Neural cell (in vitro differentiated cells): ENCODE measurements around the gene CES1. TPM values are rescaled to one million over a fixed set of nuclear protein-coding genes. Genes with fewer than 3 reads are reported as not detected.

Experiments
- H2AFZ ChIP-seq: fragments of 200-600, 300-800 bp; sonication (generic), shearing (Covaris generic); 2 replicates; pipeline ENCODE4 v1.6.0; 2014; ENCODE audit warnings: low read depth, mild to moderate bottlenecking, antibody characterized with exemption, low read length, moderate library complexity
- H3F3A ChIP-seq: fragments of 200-600 bp; shearing (Covaris generic); 2 replicates; pipeline ENCODE4 v1.6.1; 2016; ENCODE audit warnings: mild to moderate bottlenecking, moderate library complexity, mixed read lengths, antibody characterized with exemption, low read length; ENCODE audit not compliant: insufficient read depth, poor library complexity, severe bottlenecking
- H3K27ac ChIP-seq: fragments of 200-600, 300-800 bp; sonication (generic), shearing (Covaris generic); 2 replicates; pipeline ENCODE4 v1.5.1; 2014; ENCODE audit warnings: mild to moderate bottlenecking, low read length, moderate library complexity
- H3K27me3 ChIP-seq: fragments of 300-800, 200-600 bp; sonication (generic), shearing (Covaris generic); 2 replicates; pipeline ENCODE4 v1.6.0; 2014; ENCODE audit warnings: mild to moderate bottlenecking, low read depth, low read length, moderate library complexity; ENCODE audit not compliant: insufficient read depth
- H3K36me3 ChIP-seq: fragments of 300-800, 200-600 bp; sonication (generic), shearing (Covaris generic); 2 replicates; pipeline ENCODE4 v1.5.1; 2014; ENCODE audit warnings: mild to moderate bottlenecking, antibody characterized with exemption, low read length, moderate library complexity; ENCODE audit not compliant: insufficient read depth
- H3K4me2 ChIP-seq: fragments of 300-800, 200-600 bp; sonication (generic), shearing (Covaris generic); 2 replicates; pipeline ENCODE4 v1.6.0; 2014; ENCODE audit warnings: mild to moderate bottlenecking, low read length
- H3K4me3 ChIP-seq: fragments of 300-800, 200-600 bp; sonication (generic), shearing (Covaris generic); 2 replicates; pipeline ENCODE4 v1.5.1; 2014; ENCODE audit warnings: mild to moderate bottlenecking, low read length, moderate library complexity
- H3K79me2 ChIP-seq: fragments of 200-600 bp; shearing (Covaris generic); replicated peaks from 2 replicates; pipeline ENCODE4 v1.6.0; 2014; ENCODE audit warnings: mild to moderate bottlenecking, low read length, moderate library complexity; ENCODE audit not compliant: insufficient read depth
- H3K9ac ChIP-seq: fragments of 300-800, 200-600 bp; sonication (generic), shearing (Covaris generic); 2 replicates; pipeline ENCODE4 v1.6.1; 2016; ENCODE audit warnings: mild to moderate bottlenecking, low read length, mixed read lengths
- H3K9me2 ChIP-seq: fragments of 200-600 bp; shearing (Covaris generic); 2 replicates; pipeline ENCODE4 v1.6.1; 2016; ENCODE audit warnings: mild to moderate bottlenecking, low read length, mixed read lengths; ENCODE audit not compliant: insufficient read depth
- H3K9me3 ChIP-seq: fragments of 200-600, 300-800 bp; sonication (generic), shearing (Covaris generic); 2 replicates; pipeline ENCODE4 v1.6.1; 2016; ENCODE audit warnings: mild to moderate bottlenecking, mixed run types, low read length, moderate library complexity, mixed read lengths
- H4K20me1 ChIP-seq: fragments of 200-600 bp; shearing (Covaris generic); 2 replicates; pipeline ENCODE4 v1.6.1; 2016; ENCODE audit warnings: mild to moderate bottlenecking, mixed run types; ENCODE audit not compliant: insufficient read depth
- EP300 ChIP-seq: fragments of 450-650 bp; conservative IDR thresholded peaks from 2 replicates; pipeline ENCODE4 v1.6.1; 2014; ENCODE audit warnings: antibody characterized with exemption, mild to moderate bottlenecking, moderate library complexity; ENCODE audit not compliant: poor library complexity, severe bottlenecking
- EZH2 ChIP-seq: fragments of 200-600, 300-800 bp; shearing (Covaris generic), sonication (generic); IDR thresholded peaks from 2 replicates; pipeline ENCODE4 v1.6.1; 2014; ENCODE audit warnings: antibody characterized with exemption, low read length, borderline replicate concordance, mild to moderate bottlenecking; ENCODE audit not compliant: insufficient read depth, poor library complexity, severe bottlenecking
- MXI1 ChIP-seq: fragments of 450-650 bp; conservative IDR thresholded peaks from 2 replicates; pipeline ENCODE4 v1.6.1; 2014; ENCODE audit warnings: antibody characterized with exemption, mild to moderate bottlenecking; ENCODE audit not compliant: poor library complexity, severe bottlenecking
- POLR2AphosphoS5 ChIP-seq: IDR thresholded peaks from 2 replicates; pipeline ENCODE4 v1.6.1; 2012
- RAD21 ChIP-seq: fragments of 450-650 bp; conservative IDR thresholded peaks from 2 replicates; pipeline ENCODE4 v1.6.1; 2014; ENCODE audit warnings: antibody characterized with exemption, mild to moderate bottlenecking, moderate library complexity
- SMC3 ChIP-seq: fragments of 450-650 bp; conservative IDR thresholded peaks from 2 replicates; pipeline ENCODE4 v1.6.1; 2014; ENCODE audit warnings: antibody characterized with exemption, mild to moderate bottlenecking, moderate library complexity; ENCODE audit not compliant: poor library complexity
- TAF1 ChIP-seq: IDR thresholded peaks from 2 replicates; pipeline ENCODE4 v1.6.1; 2012; ENCODE audit warnings: low read depth
- polyA plus RNA-seq: library from polyadenylated mRNA; depleted of rRNA; stranded (reverse); fragments of >200 nt; gene quantifications from 2 replicates; pipeline ENCODE4 v1.2.3, GENCODE V29; 2014
- TF ChIP-seq, protein P1 (sequence below): IDR thresholded peaks from 2 replicates; pipeline ENCODE4 v1.6.1; 2012; ENCODE audit warnings: borderline replicate concordance
- TF ChIP-seq, protein P2 (sequence below): fragments of 450-650 bp; IDR thresholded peaks from 2 replicates; pipeline ENCODE4 v1.5.1; 2014; ENCODE audit warnings: antibody characterized with exemption, mild to moderate bottlenecking, moderate library complexity; ENCODE audit not compliant: poor library complexity, severe bottlenecking

CES1 gene
- polyA plus RNA-seq, 1 donor from 2014 or later, result not detected

- Histone ChIP-seq H2AFZ (no peak overlapping the region), H3K4me3 (no peak overlapping the region), H3K27ac (no peak overlapping the region), H4K20me1 (no peaks in the 10 kb centered on the region), H3K9me3 (no peaks in the 10 kb centered on the region), H3K9ac (no peak overlapping the region), H3K4me2 (no peak overlapping the region), H3F3A (no peaks in the 10 kb centered on the region), H3K79me2 (no peaks in the 10 kb centered on the region), H3K36me3 (no peaks in the 10 kb centered on the region), H3K27me3 (no peaks in the 10 kb centered on the region), H3K9me2 (no peaks in the 10 kb centered on the region)
- TF ChIP-seq, protein P1, sequence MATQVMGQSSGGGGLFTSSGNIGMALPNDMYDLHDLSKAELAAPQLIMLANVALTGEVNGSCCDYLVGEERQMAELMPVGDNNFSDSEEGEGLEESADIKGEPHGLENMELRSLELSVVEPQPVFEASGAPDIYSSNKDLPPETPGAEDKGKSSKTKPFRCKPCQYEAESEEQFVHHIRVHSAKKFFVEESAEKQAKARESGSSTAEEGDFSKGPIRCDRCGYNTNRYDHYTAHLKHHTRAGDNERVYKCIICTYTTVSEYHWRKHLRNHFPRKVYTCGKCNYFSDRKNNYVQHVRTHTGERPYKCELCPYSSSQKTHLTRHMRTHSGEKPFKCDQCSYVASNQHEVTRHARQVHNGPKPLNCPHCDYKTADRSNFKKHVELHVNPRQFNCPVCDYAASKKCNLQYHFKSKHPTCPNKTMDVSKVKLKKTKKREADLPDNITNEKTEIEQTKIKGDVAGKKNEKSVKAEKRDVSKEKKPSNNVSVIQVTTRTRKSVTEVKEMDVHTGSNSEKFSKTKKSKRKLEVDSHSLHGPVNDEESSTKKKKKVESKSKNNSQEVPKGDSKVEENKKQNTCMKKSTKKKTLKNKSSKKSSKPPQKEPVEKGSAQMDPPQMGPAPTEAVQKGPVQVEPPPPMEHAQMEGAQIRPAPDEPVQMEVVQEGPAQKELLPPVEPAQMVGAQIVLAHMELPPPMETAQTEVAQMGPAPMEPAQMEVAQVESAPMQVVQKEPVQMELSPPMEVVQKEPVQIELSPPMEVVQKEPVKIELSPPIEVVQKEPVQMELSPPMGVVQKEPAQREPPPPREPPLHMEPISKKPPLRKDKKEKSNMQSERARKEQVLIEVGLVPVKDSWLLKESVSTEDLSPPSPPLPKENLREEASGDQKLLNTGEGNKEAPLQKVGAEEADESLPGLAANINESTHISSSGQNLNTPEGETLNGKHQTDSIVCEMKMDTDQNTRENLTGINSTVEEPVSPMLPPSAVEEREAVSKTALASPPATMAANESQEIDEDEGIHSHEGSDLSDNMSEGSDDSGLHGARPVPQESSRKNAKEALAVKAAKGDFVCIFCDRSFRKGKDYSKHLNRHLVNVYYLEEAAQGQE, result no peak
- TF ChIP-seq SMC3 (no peak), TAF1 (no peak), EP300 (no peak), RAD21 (no peak), EZH2 (no peak), POLR2AphosphoS5 (no peak), MXI1 (no peak)
These were observed 7.7 kb downstream of the CES1 start for GRCh38 chr16:55825115-55825728.

DNA sequence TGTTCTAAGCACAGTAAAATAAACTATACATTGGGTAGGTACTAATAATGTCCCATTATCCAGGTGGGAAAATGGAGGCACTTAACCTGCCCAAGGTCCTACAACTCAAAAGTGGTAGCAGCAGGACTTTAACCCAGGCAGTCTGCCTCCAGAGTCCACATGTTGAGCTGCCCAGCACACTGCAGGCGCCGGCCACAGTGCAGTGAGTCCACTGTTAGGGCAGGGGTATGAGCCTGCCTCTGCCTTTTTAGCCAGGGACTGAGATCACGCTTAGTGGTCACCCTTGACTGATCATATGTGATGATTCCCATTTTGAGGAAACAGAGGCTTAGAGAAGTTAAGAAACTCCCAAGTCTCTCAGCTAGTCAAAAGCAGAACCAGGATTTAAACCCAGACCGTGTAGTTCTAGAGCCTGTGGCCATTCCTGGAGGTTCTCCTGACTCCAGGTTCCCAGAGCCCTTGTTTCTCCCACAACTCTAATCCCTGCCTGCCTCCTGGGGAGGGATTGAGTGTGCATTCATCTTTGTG lies 8.4 kb downstream of the CES1 start:
- Histone ChIP-seq H3K79me2 (no peaks in the 10 kb centered on the region), H3K9me3 (no peaks in the 10 kb centered on the region)
- TF ChIP-seq TAF1 (no peak), SMC3 (no peak), POLR2AphosphoS5 (no peak), MXI1 (no peak), RAD21 (no peak), EP300 (no peak), EZH2 (no peak)
- TF ChIP-seq, protein P2, sequence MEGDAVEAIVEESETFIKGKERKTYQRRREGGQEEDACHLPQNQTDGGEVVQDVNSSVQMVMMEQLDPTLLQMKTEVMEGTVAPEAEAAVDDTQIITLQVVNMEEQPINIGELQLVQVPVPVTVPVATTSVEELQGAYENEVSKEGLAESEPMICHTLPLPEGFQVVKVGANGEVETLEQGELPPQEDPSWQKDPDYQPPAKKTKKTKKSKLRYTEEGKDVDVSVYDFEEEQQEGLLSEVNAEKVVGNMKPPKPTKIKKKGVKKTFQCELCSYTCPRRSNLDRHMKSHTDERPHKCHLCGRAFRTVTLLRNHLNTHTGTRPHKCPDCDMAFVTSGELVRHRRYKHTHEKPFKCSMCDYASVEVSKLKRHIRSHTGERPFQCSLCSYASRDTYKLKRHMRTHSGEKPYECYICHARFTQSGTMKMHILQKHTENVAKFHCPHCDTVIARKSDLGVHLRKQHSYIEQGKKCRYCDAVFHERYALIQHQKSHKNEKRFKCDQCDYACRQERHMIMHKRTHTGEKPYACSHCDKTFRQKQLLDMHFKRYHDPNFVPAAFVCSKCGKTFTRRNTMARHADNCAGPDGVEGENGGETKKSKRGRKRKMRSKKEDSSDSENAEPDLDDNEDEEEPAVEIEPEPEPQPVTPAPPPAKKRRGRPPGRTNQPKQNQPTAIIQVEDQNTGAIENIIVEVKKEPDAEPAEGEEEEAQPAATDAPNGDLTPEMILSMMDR, result no peak
- TF ChIP-seq, protein P1, result no peak

More for the DNA sequence above, 8.4 kb downstream of the CES1 start:
- H3K9ac ChIP-seq, result no peak overlapping the region
- no peak overlapping the region for H3K27ac ChIP-seq
- H3K4me3 ChIP-seq, result no peak overlapping the region
- H3K27me3 ChIP-seq, result no peaks in the 10 kb centered on the region
- H3F3A ChIP-seq, result no peaks in the 10 kb centered on the region
- H3K4me2 ChIP-seq, result no peak overlapping the region
- H4K20me1 ChIP-seq, result no peaks in the 10 kb centered on the region
- H2AFZ ChIP-seq, result no peak overlapping the region
- H3K9me2 ChIP-seq, result no peaks in the 10 kb centered on the region
- H3K36me3 ChIP-seq, result no peaks in the 10 kb centered on the region
